GM19023 (cell line): Measurements from ENCODE around the gene P2RX5.

Experiments
- ATAC-seq: cut with Tn5 transposase; IDR thresholded peaks from one replicate; pipeline ENCODE4 v1.9.1; 2021; ENCODE audit warnings: mild to moderate bottlenecking, moderate library complexity; ENCODE audit not compliant: unreplicated experiment

The P2RX5 gene

GRCh38 chr17:3658784-3659449, 37.0 kb downstream of the P2RX5 start:
- ATAC-seq: no peak

- no peak for ATAC-seq
These were observed 37.8 kb downstream of the P2RX5 start for GRCh38 chr17:3657874-3658783.

DNA sequence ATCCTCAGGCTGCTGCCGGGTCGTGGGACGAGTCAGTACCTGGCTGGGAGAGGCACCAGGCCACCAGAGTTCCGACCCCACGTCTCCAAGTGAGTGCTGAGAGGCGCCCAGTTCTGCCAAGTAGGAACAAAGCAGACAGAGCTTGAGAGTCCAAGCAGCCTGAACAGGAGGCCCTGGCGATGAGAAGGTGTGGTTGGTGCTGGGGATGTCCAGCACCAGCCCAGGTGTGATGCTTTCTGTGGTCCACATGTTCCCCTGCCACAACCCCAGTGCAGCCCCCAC, 38.4 kb downstream of the P2RX5 start:
- no peak for ATAC-seq

DNA sequence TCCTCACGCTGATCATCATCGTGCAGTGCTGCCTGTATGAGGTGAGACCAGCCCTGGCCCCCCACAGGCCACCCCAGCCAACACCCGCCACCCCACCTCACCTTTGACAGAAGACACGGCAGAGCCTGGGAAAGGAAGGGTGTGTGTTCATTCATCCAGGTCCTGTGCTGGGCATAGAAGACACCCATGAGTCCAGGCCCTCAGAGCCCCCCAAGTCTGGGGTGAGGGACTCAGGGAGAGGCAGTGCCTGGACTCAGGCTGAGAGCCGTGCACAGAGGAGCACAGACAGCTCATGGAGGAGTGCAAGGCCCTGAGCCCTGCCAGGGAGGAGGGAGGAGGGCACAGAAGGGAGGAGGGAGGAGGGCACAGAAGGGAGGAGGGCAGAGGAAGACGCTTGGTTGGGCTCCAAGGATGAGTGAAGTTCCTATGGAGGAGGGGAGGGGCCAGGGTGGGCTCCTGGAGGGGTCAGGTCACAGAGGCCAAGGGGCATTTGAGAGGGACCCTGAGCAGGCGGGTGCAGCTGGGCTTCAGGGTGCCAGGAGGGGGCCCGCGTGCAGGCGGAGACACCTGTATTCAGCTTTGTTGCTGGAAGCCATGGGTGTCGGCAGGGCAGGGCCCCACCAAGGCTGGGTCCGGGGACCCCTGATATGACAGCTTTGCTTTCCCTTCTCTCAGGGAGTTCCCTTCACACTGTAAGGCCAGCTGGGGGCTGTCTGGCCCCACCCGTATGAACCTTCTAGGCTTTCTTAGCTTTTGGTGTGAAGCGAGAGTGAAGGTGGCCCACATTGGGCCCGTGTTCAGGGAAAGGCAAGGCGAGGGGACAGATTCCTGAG, 39.0 kb downstream of the P2RX5 start:
- ATAC-seq: no peak

DNA sequence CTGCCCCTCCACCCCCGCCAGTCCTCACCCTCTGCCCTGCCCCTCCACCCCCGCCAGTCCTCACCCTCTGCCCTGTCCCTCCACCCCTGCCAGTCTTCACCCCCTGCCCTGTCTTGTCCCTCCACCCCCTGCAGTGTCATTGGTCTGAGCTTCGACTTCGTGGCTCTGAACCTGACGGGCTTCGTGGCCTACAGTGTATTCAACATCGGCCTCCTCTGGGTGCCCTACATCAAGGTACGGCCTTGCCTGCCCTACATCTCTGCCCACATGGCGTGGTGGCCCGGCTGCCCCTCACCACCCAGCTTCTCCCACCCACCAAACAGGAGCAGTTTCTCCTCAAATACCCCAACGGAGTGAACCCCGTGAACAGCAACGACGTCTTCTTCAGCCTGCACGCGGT, 39.6 kb downstream of the P2RX5 start:
- no peak for ATAC-seq

- ATAC-seq: no peak
These were observed 40.2 kb downstream of the P2RX5 start for GRCh38 chr17:3655766-3656165.

- no peak for ATAC-seq
These were observed 48.0 kb downstream of the P2RX5 start for GRCh38 chr17:3647769-3648555.

GRCh38 chr17:3647251-3647650, 48.7 kb downstream of the P2RX5 start:
- ATAC-seq: no peak

DNA sequence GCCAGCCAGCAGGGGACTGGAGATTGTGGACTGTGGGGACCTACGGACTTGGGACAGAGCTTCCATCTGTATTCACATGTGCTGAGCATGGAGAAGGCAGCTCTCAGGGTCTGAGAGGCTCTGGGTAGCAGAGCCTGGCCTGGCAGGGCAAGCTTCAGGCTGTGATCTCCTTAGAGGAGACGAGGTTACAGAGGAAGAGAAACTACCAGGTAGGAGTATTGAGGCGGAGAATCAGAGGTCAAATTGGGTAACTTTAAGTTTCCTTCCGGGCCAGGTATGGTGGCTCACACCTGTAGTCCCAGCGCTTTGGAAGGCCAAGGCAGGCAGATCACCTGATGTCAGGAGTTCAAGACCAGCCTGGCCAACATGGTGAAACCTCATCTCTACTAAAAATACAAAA, 50.6 kb downstream of the P2RX5 start:
- no peak for ATAC-seq

GRCh38 chr17:3643889-3644349, 52.0 kb downstream of the P2RX5 start:
- ATAC-seq: no peak

DNA sequence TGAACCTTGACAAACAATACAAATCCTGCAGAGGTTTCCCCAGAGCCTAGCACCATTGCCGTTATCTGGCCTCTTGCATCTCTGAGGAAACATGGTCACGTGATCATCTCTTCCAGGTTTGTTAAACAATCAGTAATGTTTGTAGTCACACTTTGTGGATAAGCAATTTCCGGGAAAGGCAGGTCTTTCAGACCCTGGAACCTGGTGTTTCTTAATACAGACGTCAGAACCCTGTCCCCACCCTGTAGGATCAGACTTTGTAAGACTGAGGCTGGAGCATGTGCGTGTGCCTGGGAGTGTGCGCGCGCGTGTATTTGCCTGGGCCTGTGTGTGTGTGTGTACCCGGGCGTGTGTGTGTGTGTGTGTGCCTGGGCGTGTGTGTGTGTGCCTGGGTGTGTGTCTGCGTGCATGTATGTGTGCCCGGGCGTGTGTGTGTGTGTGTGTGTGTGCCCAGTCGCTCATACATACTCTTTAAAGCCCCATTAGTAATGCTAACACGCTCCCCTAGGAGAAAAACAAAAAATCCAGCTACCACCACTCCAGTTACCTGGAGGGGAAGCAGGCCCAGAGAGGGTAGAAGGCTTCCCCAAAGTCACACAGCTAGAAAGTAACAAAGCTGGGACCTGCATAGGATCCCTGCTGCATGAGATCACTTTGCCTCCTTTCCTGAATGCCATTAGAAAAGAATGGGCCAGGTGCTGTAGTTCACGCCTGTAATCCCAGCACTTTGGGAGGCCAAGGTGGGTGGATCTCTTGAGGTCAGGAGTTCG, 54.1 kb downstream of the P2RX5 start:
- ATAC-seq: no peak

- ATAC-seq: no peak
These were observed 54.9 kb downstream of the P2RX5 start for GRCh38 chr17:3641014-3641413.

GRCh38 chr17:3639981-3640596, 55.9 kb downstream of the P2RX5 start:
- no peak for ATAC-seq

DNA sequence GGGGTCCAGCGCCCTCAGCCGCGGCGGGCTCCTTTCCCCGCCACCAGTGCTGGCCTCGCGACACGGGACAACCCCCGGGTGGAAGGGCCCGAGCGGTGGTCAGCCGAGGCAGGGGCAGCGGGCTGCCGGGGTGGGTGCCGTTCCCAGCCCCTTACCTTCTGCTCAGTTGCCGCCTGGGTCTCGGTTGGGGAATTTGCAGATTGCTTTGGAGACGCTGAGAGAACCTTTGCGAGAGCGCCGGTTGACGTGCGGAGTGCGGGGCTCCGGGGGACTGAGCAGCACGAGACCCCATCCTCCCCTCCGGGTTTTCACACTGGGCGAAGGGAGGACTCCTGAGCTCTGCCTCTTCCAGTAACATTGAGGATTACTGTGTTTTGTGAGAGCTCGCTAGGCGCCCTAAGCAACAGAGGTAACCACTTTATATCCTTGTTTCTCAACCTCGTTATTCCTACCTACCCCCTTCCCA, 59.0 kb downstream of the P2RX5 start:
- ATAC-seq: peak; percentile 8

- peak; percentile 92 for ATAC-seq
These were observed 59.6 kb downstream of the P2RX5 start, which contains the start of the genes CTNS and SHPK for GRCh38 chr17:3636154-3636907. CTNS (plus strand) TSS chr17:3636760; CDS start chr17:3640207, 3,447 bp downstream. SHPK (minus strand) TSS chr17:3636250; CDS start chr17:3636219, 31 bp downstream.

DNA sequence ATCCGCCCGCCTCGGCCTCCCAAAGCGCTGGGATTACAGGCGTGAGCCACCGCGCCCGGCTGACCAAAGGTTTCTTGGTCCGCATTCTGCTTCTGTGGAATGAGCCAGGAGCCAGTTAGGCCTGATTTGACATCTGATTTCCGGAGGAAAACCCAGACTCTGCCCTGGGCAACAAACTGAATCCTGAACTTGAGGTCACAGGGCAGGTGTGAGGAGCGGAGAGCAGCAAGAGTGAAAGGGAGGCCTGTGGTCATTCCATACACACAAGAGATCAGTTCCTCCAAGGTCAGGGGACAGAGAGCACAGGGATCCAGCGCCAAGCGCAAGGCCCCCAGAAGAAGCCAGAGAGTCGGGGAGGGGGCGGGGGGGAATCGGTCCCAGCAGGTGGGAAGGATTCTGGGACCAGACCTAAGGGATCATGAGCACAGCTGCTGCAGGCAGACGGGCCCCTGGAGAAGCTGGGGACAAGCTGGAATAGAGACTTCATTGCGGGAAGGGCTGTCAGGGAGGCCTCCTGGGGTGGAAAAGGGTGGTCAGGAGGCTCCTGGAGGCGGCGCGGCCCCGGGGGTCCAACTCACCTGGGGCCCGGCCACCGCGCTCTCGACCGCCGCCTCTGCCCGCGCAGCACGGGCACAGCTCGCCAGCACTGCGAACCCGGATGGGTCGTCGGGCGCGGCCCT, 60.3 kb downstream of the P2RX5 start:
- no peak for ATAC-seq

DNA sequence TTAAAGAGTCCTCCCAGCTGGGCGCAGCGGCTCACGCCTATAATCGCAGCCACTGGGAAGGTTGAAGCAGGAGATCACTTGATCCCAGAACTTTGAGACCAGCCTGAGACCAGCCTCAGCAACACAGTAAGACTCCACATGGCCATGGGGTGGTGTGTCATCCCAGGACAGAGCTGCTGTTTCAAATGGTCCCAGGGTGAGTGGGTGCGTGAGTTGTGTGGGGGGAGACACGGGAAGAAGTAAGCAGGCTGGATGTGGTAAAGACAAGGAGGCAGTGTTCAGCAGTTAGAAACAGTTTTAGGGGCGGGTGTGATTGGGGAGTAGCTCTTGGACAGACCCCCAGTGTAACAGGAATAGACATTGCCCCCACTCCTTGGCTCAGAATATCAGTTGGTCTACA, 63.7 kb downstream of the P2RX5 start:
- ATAC-seq: no peak

GRCh38 chr17:3630781-3631180, 65.2 kb downstream of the P2RX5 start:
- no peak for ATAC-seq
